ENCODE measurements around the gene ACER2. TPM values are rescaled to one million over a fixed set of nuclear protein-coding genes. Genes with fewer than 3 reads are reported as not detected.

Gene ACER2
- total and polyA plus RNA-seq, 2 donors, result 0.71 to 2.0 TPM

GRCh38 chr9:19456996-19457692 is 48.3 kb downstream of the ACER2 start:
- H3K4me1 ChIP-seq (ENCODE audit: control insufficient read depth in 2 of 2, insufficient read depth in 2 of 2, low read length in 2 of 2), result peaks cover 0 to 14% of the 10 kb centered on the region in 2 donors
- H3K9me3 ChIP-seq (ENCODE audit: control insufficient read depth in 2 of 2, insufficient read depth in 1 of 2, low read length in 1 of 2), result no peaks in the 10 kb centered on the region
- 47% methylated on average over 12 of the region's 12 CpGs for WGBS
- DNase-seq (ENCODE audit: low read depth in 6 of 9, low spot score in 9 of 9), result peak in 8 of 9 donors; percentile 58 to 84 (median 72)
- no peak overlapping the region for H3K4me3 ChIP-seq (ENCODE audit: low read length in 2 of 2)
- H3K36me3 ChIP-seq (ENCODE audit: control insufficient read depth in 2 of 2, insufficient read depth in 2 of 2, low read length in 1 of 2), result no peaks in the 10 kb centered on the region
- no peaks in the 10 kb centered on the region for H3K27me3 ChIP-seq (ENCODE audit: control insufficient read depth in 2 of 2, insufficient read depth in 1 of 2, low read length in 1 of 2)
- H3K27ac ChIP-seq (ENCODE audit: low read depth in 1 of 2, low read length in 1 of 2), result no peak overlapping the region

GRCh38 chr9:19457693-19458009 is 48.8 kb downstream of the ACER2 start:
- no peak for DNase-seq (ENCODE audit: low read depth in 6 of 9, low spot score in 9 of 9)
- Histone ChIP-seq H3K9me3 (ENCODE audit: control insufficient read depth in 2 of 2, insufficient read depth in 1 of 2, low read length in 1 of 2) (no peaks in the 10 kb centered on the region), H3K27me3 (ENCODE audit: control insufficient read depth in 2 of 2, insufficient read depth in 1 of 2, low read length in 1 of 2) (no peaks in the 10 kb centered on the region), H3K4me1 (ENCODE audit: control insufficient read depth in 2 of 2, insufficient read depth in 2 of 2, low read length in 2 of 2) (peaks cover 0 to 14% of the 10 kb centered on the region in 2 donors), H3K4me3 (ENCODE audit: low read length in 2 of 2) (no peak overlapping the region), H3K27ac (ENCODE audit: low read depth in 1 of 2, low read length in 1 of 2) (no peak overlapping the region), H3K36me3 (ENCODE audit: control insufficient read depth in 2 of 2, insufficient read depth in 2 of 2, low read length in 1 of 2) (no peaks in the 10 kb centered on the region)
- 30% methylated on average over 5 of the region's 5 CpGs for WGBS

GRCh38 chr9:19460243-19460642 is 51.4 kb downstream of the ACER2 start:
- Histone ChIP-seq H3K27me3 (ENCODE audit: control insufficient read depth in 2 of 2, insufficient read depth in 1 of 2, low read length in 1 of 2) (no peaks in the 10 kb centered on the region), H3K4me3 (ENCODE audit: low read length in 2 of 2) (no peak overlapping the region), H3K27ac (ENCODE audit: low read depth in 1 of 2, low read length in 1 of 2) (no peak overlapping the region), H3K4me1 (ENCODE audit: control insufficient read depth in 2 of 2, insufficient read depth in 2 of 2, low read length in 2 of 2) (peaks cover 5 to 18% of the 10 kb centered on the region in 2 donors), H3K36me3 (ENCODE audit: control insufficient read depth in 2 of 2, insufficient read depth in 2 of 2, low read length in 1 of 2) (no peaks in the 10 kb centered on the region), H3K9me3 (ENCODE audit: control insufficient read depth in 2 of 2, insufficient read depth in 1 of 2, low read length in 1 of 2) (peaks cover 0 to 4% of the 10 kb centered on the region in 2 donors)
- 95% methylated on average over 6 of the region's 6 CpGs for WGBS
- DNase-seq (ENCODE audit: low read depth in 6 of 9, low spot score in 9 of 9), result no peak

GRCh38 chr9:19461135-19461534 is 52.3 kb downstream of the ACER2 start:
- Histone ChIP-seq H3K27ac (ENCODE audit: low read depth in 1 of 2, low read length in 1 of 2) (no peak overlapping the region), H3K9me3 (ENCODE audit: control insufficient read depth in 2 of 2, insufficient read depth in 1 of 2, low read length in 1 of 2) (peaks cover 1 to 4% of the 10 kb centered on the region in 2 donors), H3K36me3 (ENCODE audit: control insufficient read depth in 2 of 2, insufficient read depth in 2 of 2, low read length in 1 of 2) (no peaks in the 10 kb centered on the region), H3K4me3 (ENCODE audit: low read length in 2 of 2) (no peak overlapping the region), H3K4me1 (ENCODE audit: control insufficient read depth in 2 of 2, insufficient read depth in 2 of 2, low read length in 2 of 2) (peaks cover 5 to 18% of the 10 kb centered on the region in 2 donors), H3K27me3 (ENCODE audit: control insufficient read depth in 2 of 2, insufficient read depth in 1 of 2, low read length in 1 of 2) (no peaks in the 10 kb centered on the region)
- DNase-seq (ENCODE audit: low read depth in 6 of 9, low spot score in 9 of 9), result no peak
- WGBS, result 98% methylated on average over 26 of the region's 26 CpGs

- H3K9me3 ChIP-seq (ENCODE audit: control insufficient read depth in 2 of 2, insufficient read depth in 1 of 2, low read length in 1 of 2), result peaks cover 1 to 4% of the 10 kb centered on the region in 2 donors
- 80% methylated on average over 23 of the region's 23 CpGs for WGBS
- DNase-seq (ENCODE audit: low read depth in 6 of 9, low spot score in 9 of 9), result no peak
- H3K27me3 ChIP-seq (ENCODE audit: control insufficient read depth in 2 of 2, insufficient read depth in 1 of 2, low read length in 1 of 2), result no peaks in the 10 kb centered on the region
- no peak overlapping the region for H3K27ac ChIP-seq (ENCODE audit: low read depth in 1 of 2, low read length in 1 of 2)
- H3K4me1 ChIP-seq (ENCODE audit: control insufficient read depth in 2 of 2, insufficient read depth in 2 of 2, low read length in 2 of 2), result peaks cover 4 to 5% of the 10 kb centered on the region in 2 donors
- H3K36me3 ChIP-seq (ENCODE audit: control insufficient read depth in 2 of 2, insufficient read depth in 2 of 2, low read length in 1 of 2), result no peaks in the 10 kb centered on the region
- peak overlapping the region in 1 of 2 donors; percentile 70 for H3K4me3 ChIP-seq (ENCODE audit: low read length in 2 of 2)
Observed at GRCh38 chr9:19464061-19464763, 55.4 kb downstream of the ACER2 start.

GRCh38 chr9:19464764-19465585 is 56.2 kb downstream of the ACER2 start:
- Histone ChIP-seq H3K27me3 (ENCODE audit: control insufficient read depth in 2 of 2, insufficient read depth in 1 of 2, low read length in 1 of 2) (no peaks in the 10 kb centered on the region), H3K4me1 (ENCODE audit: control insufficient read depth in 2 of 2, insufficient read depth in 2 of 2, low read length in 2 of 2) (peaks cover 4 to 5% of the 10 kb centered on the region in 2 donors), H3K27ac (ENCODE audit: low read depth in 1 of 2, low read length in 1 of 2) (peak overlapping the region in 1 of 2 donors; percentile 49), H3K9me3 (ENCODE audit: control insufficient read depth in 2 of 2, insufficient read depth in 1 of 2, low read length in 1 of 2) (peaks cover 1 to 4% of the 10 kb centered on the region in 2 donors), H3K4me3 (ENCODE audit: low read length in 2 of 2) (peak overlapping the region in 1 of 2 donors; percentile 70), H3K36me3 (ENCODE audit: control insufficient read depth in 2 of 2, insufficient read depth in 2 of 2, low read length in 1 of 2) (no peaks in the 10 kb centered on the region)
- DNase-seq (ENCODE audit: low read depth in 6 of 9, low spot score in 9 of 9), result peak in 8 of 9 donors; percentile 42 to 84 (median 52)
- WGBS, result 14% methylated on average over 49 of the region's 49 CpGs

- H3K4me1 ChIP-seq (ENCODE audit: control insufficient read depth in 2 of 2, insufficient read depth in 2 of 2, low read length in 2 of 2), result peaks cover 4 to 5% of the 10 kb centered on the region in 2 donors
- H3K27ac ChIP-seq (ENCODE audit: low read depth in 1 of 2, low read length in 1 of 2), result no peak overlapping the region
- no peak overlapping the region for H3K4me3 ChIP-seq (ENCODE audit: low read length in 2 of 2)
- H3K27me3 ChIP-seq (ENCODE audit: control insufficient read depth in 2 of 2, insufficient read depth in 1 of 2, low read length in 1 of 2), result no peaks in the 10 kb centered on the region
- DNase-seq (ENCODE audit: low read depth in 6 of 9, low spot score in 9 of 9), result no peak
- peaks cover 1 to 4% of the 10 kb centered on the region in 2 donors for H3K9me3 ChIP-seq (ENCODE audit: control insufficient read depth in 2 of 2, insufficient read depth in 1 of 2, low read length in 1 of 2)
- WGBS, result 96% methylated on average over 13 of the region's 13 CpGs
- no peaks in the 10 kb centered on the region for H3K36me3 ChIP-seq (ENCODE audit: control insufficient read depth in 2 of 2, insufficient read depth in 2 of 2, low read length in 1 of 2)
Observed at GRCh38 chr9:19465586-19466279, 56.9 kb downstream of the ACER2 start.

GRCh38 chr9:19466280-19466639 is 57.5 kb downstream of the ACER2 start:
- 95% methylated on average over 2 of the region's 2 CpGs for WGBS
- peaks cover 4 to 5% of the 10 kb centered on the region in 2 donors for H3K4me1 ChIP-seq (ENCODE audit: control insufficient read depth in 2 of 2, insufficient read depth in 2 of 2, low read length in 2 of 2)
- H3K9me3 ChIP-seq (ENCODE audit: control insufficient read depth in 2 of 2, insufficient read depth in 1 of 2, low read length in 1 of 2), result peaks cover 1 to 4% of the 10 kb centered on the region in 2 donors
- no peak for DNase-seq (ENCODE audit: low read depth in 6 of 9, low spot score in 9 of 9)
- H3K27me3 ChIP-seq (ENCODE audit: control insufficient read depth in 2 of 2, insufficient read depth in 1 of 2, low read length in 1 of 2), result no peaks in the 10 kb centered on the region
- no peak overlapping the region for H3K27ac ChIP-seq (ENCODE audit: low read depth in 1 of 2, low read length in 1 of 2)
- no peak overlapping the region for H3K4me3 ChIP-seq (ENCODE audit: low read length in 2 of 2)
- H3K36me3 ChIP-seq (ENCODE audit: control insufficient read depth in 2 of 2, insufficient read depth in 2 of 2, low read length in 1 of 2), result no peaks in the 10 kb centered on the region

All from thymus (tissue), 11 donors.